H1 (cell line): ENCODE results near the gene FERMT1. TPM values are rescaled to one million over a fixed set of nuclear protein-coding genes. Genes with fewer than 3 reads are reported as not detected.

Experiments
- CTCF ChIA-PET: fragments of 300-600 bp; sonication (Branson Sonifier 250); formaldehyde crosslinking; loops from one replicate; lab custom pipeline; 2021; ENCODE audit not compliant: partially characterized antibody; lab: Charles Lee
- POLR2A ChIA-PET: fragments of 300-600 bp; sonication (Branson Sonifier 250); formaldehyde crosslinking; loops from one replicate; lab custom pipeline; 2021; ENCODE audit warnings: inconsistent platforms; ENCODE audit not compliant: partially characterized antibody; lab: Charles Lee
- DNase-seq, 2 experiments: peaks; one replicate each; pipeline versions ENCODE4 v3.0.0 to v3.0.0-alpha.2; 2010 to 2022; ENCODE audit warnings: low spot score in 2 of 2, low read depth in 1 of 2, mixed read lengths in 1 of 2
- FAIRE-seq: peaks from 2 replicates; lab custom pipeline; 2011; peaks lifted over from hg19 to GRCh38; lab: Jason Lieb, UNC
- H2AFZ ChIP-seq: 2 replicates; pipeline ENCODE4 v1.8.1; 2012; ENCODE audit warnings: low read length, inconsistent platforms
- H2AK5ac ChIP-seq: 2 replicates; pipeline ENCODE4 v1.6.1; 2013; ENCODE audit warnings: low read depth, low read length
- H2BK120ac ChIP-seq: replicated peaks from 2 replicates; pipeline ENCODE3; 2013; ENCODE audit warnings: low read depth, low read length, inconsistent platforms
- H2BK12ac ChIP-seq: 2 replicates; pipeline ENCODE4 v1.6.1; 2013; ENCODE audit warnings: low read depth, low read length
- H2BK15ac ChIP-seq: 2 replicates; pipeline ENCODE4 v1.6.1; 2013; ENCODE audit warnings: low read length
- H2BK20ac ChIP-seq: 2 replicates; pipeline ENCODE4 v1.6.1; 2013; ENCODE audit warnings: low read length
- H2BK5ac ChIP-seq: 2 replicates; pipeline ENCODE4 v1.6.1; 2013; ENCODE audit warnings: low read depth, low read length
- H3K14ac ChIP-seq: 2 replicates; pipeline ENCODE4 v1.6.1; 2013; ENCODE audit warnings: inconsistent platforms; ENCODE audit not compliant: insufficient read length
- H3K18ac ChIP-seq: 2 replicates; pipeline ENCODE4 v1.6.1; 2013; ENCODE audit warnings: low read length; ENCODE audit errors: extremely low read depth
- H3K23ac ChIP-seq: 2 replicates; pipeline ENCODE4 v1.6.1; 2013; ENCODE audit warnings: inconsistent platforms; ENCODE audit not compliant: insufficient read length
- H3K23me2 ChIP-seq: 2 replicates; pipeline ENCODE4 v1.6.1; 2013; ENCODE audit warnings: low read depth, low read length
- H3K27ac ChIP-seq: 2 replicates; pipeline ENCODE4 v1.6.1; 2011; ENCODE audit warnings: low read depth, low read length, inconsistent platforms
- H3K27me3 ChIP-seq, 4 experiments: replicated peaks in 1 of 4; 1 replicate in 1 of 4; 2 replicates in 3 of 4; pipeline versions ENCODE4 v1.6.1 to v1.8.1; 2011 to 2013; ENCODE audit warnings: low read length in 3 of 4, mild to moderate bottlenecking in 3 of 4, inconsistent platforms in 2 of 4, mixed read lengths in 2 of 4, moderate library complexity in 1 of 4; ENCODE audit not compliant: control insufficient read depth in 3 of 4, insufficient read depth in 3 of 4; ENCODE audit errors: extremely low read depth in 1 of 4
- H3K36me3 ChIP-seq, 4 experiments: 2 replicates each; pipeline versions ENCODE4 v1.6.1 to v1.8.1; 2011 to 2013; ENCODE audit warnings: mild to moderate bottlenecking in 4 of 4, low read length in 3 of 4, moderate library complexity in 2 of 4, control low read depth in 1 of 4, inconsistent platforms in 1 of 4; ENCODE audit not compliant: insufficient read depth in 4 of 4, control insufficient read depth in 2 of 4
- H3K4ac ChIP-seq: replicated peaks from 2 replicates; pipeline ENCODE3; 2013; ENCODE audit warnings: low read length, low read depth, mixed read lengths, inconsistent platforms; ENCODE audit not compliant: insufficient read length
- H3K4me1 ChIP-seq, 4 experiments: replicated peaks in 1 of 4; 1 replicate in 1 of 4; 2 replicates in 3 of 4; pipeline versions ENCODE4 v1.6.1 to v1.8.1; 2011 to 2013; ENCODE audit warnings: low read length in 3 of 4, inconsistent platforms in 2 of 4, mixed read lengths in 1 of 4; ENCODE audit not compliant: insufficient read depth in 4 of 4, control insufficient read depth in 3 of 4
- H3K4me2 ChIP-seq, 2 experiments: 2 replicates each; pipeline versions ENCODE4 v1.6.1 to v1.8.1; 2011 to 2013; ENCODE audit warnings: low read depth in 2 of 2, low read length in 2 of 2, control low read depth in 1 of 2, inconsistent platforms in 1 of 2, mild to moderate bottlenecking in 1 of 2; ENCODE audit not compliant: insufficient read depth in 1 of 2
- H3K4me3 ChIP-seq, 4 experiments: fragments of 200-600, 300-600 bp in 1 of 4; sonication (generic), shearing (Covaris generic), sonication (Bioruptor Twin) in 1 of 4; 2 replicates each; pipeline versions ENCODE4 v1.5.1 to v1.8.1; 2011 to 2016; ENCODE audit warnings: low read length in 4 of 4, low read depth in 3 of 4, control low read depth in 2 of 4, inconsistent platforms in 2 of 4, mild to moderate bottlenecking in 2 of 4, mixed read lengths in 1 of 4, moderate library complexity in 1 of 4; ENCODE audit not compliant: insufficient read depth in 2 of 4; ENCODE audit errors: extremely low read depth in 1 of 4
- H3K56ac ChIP-seq: replicated peaks from 2 replicates; pipeline ENCODE3; 2013; ENCODE audit warnings: low read depth, mild to moderate bottlenecking, mixed read lengths, low read length, inconsistent platforms; ENCODE audit not compliant: insufficient read length
- H3K79me1 ChIP-seq: 2 replicates; pipeline ENCODE4 v1.6.1; 2013; ENCODE audit warnings: low read depth, low read length, control low read depth
- H3K79me2 ChIP-seq, 2 experiments: 2 replicates each; pipeline versions ENCODE4 v1.6.1 to v1.8.1; 2012 to 2013; ENCODE audit warnings: low read length in 2 of 2, mild to moderate bottlenecking in 2 of 2, inconsistent platforms in 1 of 2; ENCODE audit not compliant: insufficient read depth in 2 of 2, control insufficient read depth in 1 of 2
- H3K9ac ChIP-seq, 4 experiments: replicated peaks in 1 of 4; 1 replicate in 1 of 4; 2 replicates in 3 of 4; pipeline versions ENCODE4 v1.6.1 to v1.8.1; 2011 to 2013; ENCODE audit warnings: low read depth in 3 of 4, low read length in 3 of 4, control low read depth in 2 of 4, mild to moderate bottlenecking in 2 of 4, moderate library complexity in 2 of 4, inconsistent platforms in 1 of 4; ENCODE audit errors: extremely low read depth in 1 of 4
- H3K9me3 ChIP-seq, 2 experiments: 2 replicates each; pipeline versions ENCODE4 v1.6.1 to v1.8.1; 2012 to 2013; ENCODE audit warnings: mild to moderate bottlenecking in 2 of 2, moderate library complexity in 2 of 2, control low read depth in 1 of 2, inconsistent platforms in 1 of 2, low read depth in 1 of 2, low read length in 1 of 2, mixed read lengths in 1 of 2; ENCODE audit not compliant: insufficient read depth in 2 of 2
- H4K20me1 ChIP-seq, 2 experiments: replicated peaks in 1 of 2; 2 replicates each; pipeline versions ENCODE3 to v1.8.1; 2011 to 2013; ENCODE audit warnings: inconsistent platforms in 2 of 2, low read length in 2 of 2, mild to moderate bottlenecking in 1 of 2; ENCODE audit not compliant: insufficient read depth in 2 of 2, control insufficient read depth in 1 of 2
- H4K5ac ChIP-seq: 2 replicates; pipeline ENCODE4 v1.6.1; 2013; ENCODE audit warnings: low read length, low read depth, mixed read lengths, inconsistent platforms; ENCODE audit not compliant: insufficient read length
- H4K8ac ChIP-seq: 2 replicates; pipeline ENCODE4 v1.8.0; 2013; ENCODE audit warnings: mild to moderate bottlenecking, moderate library complexity, low read length, inconsistent platforms; ENCODE audit not compliant: insufficient read depth; ENCODE audit errors: extremely low read depth
- H4K91ac ChIP-seq: replicated peaks from 2 replicates; pipeline ENCODE3; 2013; ENCODE audit warnings: low read length, mixed read lengths, inconsistent platforms; ENCODE audit not compliant: insufficient read length
- CHD2 ChIP-seq: IDR thresholded peaks from 2 replicates; pipeline ENCODE4 v1.6.1; 2012; ENCODE audit warnings: low read length, improper control_type of control experiment
- NANOG ChIP-seq: IDR thresholded peaks from 2 replicates; pipeline ENCODE4 v1.6.1; 2011; ENCODE audit warnings: low read length, low read depth, mild to moderate bottlenecking, inconsistent platforms; ENCODE audit not compliant: insufficient read depth, poor library complexity, severe bottlenecking
- RAD21 ChIP-seq, 2 experiments: IDR thresholded peaks in 1 of 2; conservative IDR thresholded peaks in 1 of 2; 2 replicates each; pipeline ENCODE4 v1.6.1; 2011; ENCODE audit warnings: low read depth in 2 of 2, low read length in 2 of 2, improper control_type of control experiment in 1 of 2, inconsistent platforms in 1 of 2, mild to moderate bottlenecking in 1 of 2, moderate library complexity in 1 of 2
- SIN3A ChIP-seq, 2 experiments: IDR thresholded peaks in 1 of 2; conservative IDR thresholded peaks in 1 of 2; 2 replicates each; pipeline ENCODE4 v1.6.1; 2011 to 2012; ENCODE audit warnings: low read length in 2 of 2, improper control_type of control experiment in 1 of 2, low read depth in 1 of 2, mild to moderate bottlenecking in 1 of 2
- WGBS, 2 experiments: shearing (Covaris generic) in 1 of 2; methylation state at CpG; one replicate each; pipeline versions ENCODE4 v1.1.6 to v1.1.7; 2013 to 2015; ENCODE audit warnings: low lambda C conversion rate in 2 of 2, mixed read lengths in 2 of 2, inconsistent platforms in 1 of 2, low coverage in 1 of 2, missing lambda C conversion rate in 1 of 2; ENCODE audit not compliant: insufficient replicate concordance in 2 of 2, insufficient coverage in 1 of 2, insufficient read length in 1 of 2; ENCODE audit errors: extremely low coverage in 1 of 2, missing lambda C conversion rate in 1 of 2; 5-methylcytosine and 5-hydroxymethylcytosine counted together
- polyA plus RNA-seq, 7 experiments: library from polyadenylated mRNA; depleted of rRNA in 3 of 7; stranded (reverse) in 5 of 7; unstranded in 2 of 7; fragments of >200 nt in 5 of 7; fragments of 200-250 nt in 2 of 7; gene quantifications; 1 replicate in 5 of 7; 2 replicates in 1 of 7; 4 replicates in 1 of 7; pipeline versions ENCODE4 v1.2.1 to v1.2.3, GENCODE V29; 2011 to 2013; ENCODE audit warnings: missing spikeins in 2 of 7, mixed read lengths in 2 of 7
- total RNA-seq: library from RNA; stranded (reverse); fragmentation: NEBNext Ultra II Directional; extraction: Animal tissue kit (Norgen Biotek cat#: 25700); gene quantifications from 2 replicates; pipeline ENCODE4 v1.2.1, GENCODE V29; 2021
- TF ChIP-seq, protein P1 (sequence below): IDR thresholded peaks from 2 replicates; pipeline ENCODE4 v1.6.1; 2011; ENCODE audit warnings: low read depth, mild to moderate bottlenecking, low read length; ENCODE audit not compliant: insufficient read depth

FERMT1 gene
- total and polyA plus RNA-seq, 2 of the 8 experiments (the other 6 are each of a cell fraction or from before 2014, with no cell fraction given), result 4.2 to 17.8 TPM

DNA sequence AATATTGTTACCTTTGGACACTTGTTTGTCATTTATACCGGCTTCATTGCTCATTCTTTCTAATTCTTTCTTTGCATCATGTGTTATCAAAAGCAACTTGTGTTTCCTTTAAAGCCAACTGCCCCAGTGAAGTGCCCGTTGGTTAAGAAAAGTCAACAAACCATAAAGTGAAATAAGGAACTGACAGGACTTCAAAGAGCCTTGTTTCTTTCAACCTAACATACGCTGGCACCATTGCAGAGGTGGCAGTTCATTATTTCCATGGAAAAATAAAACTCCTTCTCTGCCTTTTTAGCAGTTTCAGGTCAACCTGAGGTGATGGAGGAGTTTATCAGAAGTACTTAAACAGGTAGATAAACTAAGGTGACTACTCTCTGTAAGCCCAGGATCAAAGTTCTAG, 28.8 kb downstream of the FERMT1 start:
- TF ChIP-seq, protein P1, sequence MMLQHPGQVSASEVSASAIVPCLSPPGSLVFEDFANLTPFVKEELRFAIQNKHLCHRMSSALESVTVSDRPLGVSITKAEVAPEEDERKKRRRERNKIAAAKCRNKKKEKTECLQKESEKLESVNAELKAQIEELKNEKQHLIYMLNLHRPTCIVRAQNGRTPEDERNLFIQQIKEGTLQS, result no peak
- TF ChIP-seq NANOG, result no peak
- TF ChIP-seq RAD21 (IDR thresholded peaks at IDR 0.05 in 1 of 2, conservative IDR thresholded peaks at IDR 0.05 in 1 of 2; ENCODE audit: low read depth in 2 of 2, low read length in 2 of 2), result no peak
- TF ChIP-seq SIN3A (conservative IDR thresholded peaks at IDR 0.05 in 1 of 2, IDR thresholded peaks at IDR 0.05 in 1 of 2; ENCODE audit: low read depth in 1 of 2, low read length in 2 of 2), result no peak
- TF ChIP-seq CHD2, result no peak
- Histone ChIP-seq H4K8ac (no peak overlapping the region), H3K79me2 (no peaks in the 10 kb centered on the region), H3K14ac (no peak overlapping the region), H3K9ac (no peak overlapping the region), H3K4me3 (no peak overlapping the region), H3K36me3 (peaks cover 0 to 22% (median 2%) of the 10 kb centered on the region in 4 experiments; a peak in 4 of 8 replicates), H2BK12ac (no peak overlapping the region), H3K18ac (no peak overlapping the region), H2BK20ac (no peak overlapping the region), H3K27ac (no peak overlapping the region), H2BK120ac (no peak overlapping the region), H4K20me1 (no peaks in the 10 kb centered on the region), H3K23me2 (no peaks in the 10 kb centered on the region), H2AFZ (no peak overlapping the region), H2BK15ac (no peak overlapping the region), H3K56ac (no peak overlapping the region), H3K4me1 (no peaks in the 10 kb centered on the region), H3K79me1 (no peaks in the 10 kb centered on the region), H3K23ac (no peak overlapping the region), H3K4me2 (no peak overlapping the region), H2AK5ac (no peak overlapping the region), H3K9me3 (no peaks in the 10 kb centered on the region), H4K91ac (no peak overlapping the region), H4K5ac (no peak overlapping the region), H3K27me3 (no peaks in the 10 kb centered on the region), H2BK5ac (no peak overlapping the region), H3K4ac (no peak overlapping the region)
- FAIRE-seq (no peak), DNase-seq (no peak)
- WGBS, 2 experiments, result 96% methylated on average over 3 of the region's 3 CpGs; no CpG with 5 or more reads in 1 of the 2 experiments
- ChIA-PET CTCF (no interaction called here), POLR2A (no interaction called here)
